Activated CD4-positive, CD25-positive, alpha-beta regulatory T cell (primary cell): ENCODE data around the gene ITIH1.

Experiments used
- DNase-seq, 4 experiments: peaks; one replicate each; lab custom pipeline; 2025; lab: John Stamatoyannopoulos, UW

Gene ITIH1

GRCh38 chr3:52813810-52814209 lies 36.4 kb downstream of the ITIH1 start:
- DNase-seq: no peak

- DNase-seq: no peak
Observed at GRCh38 chr3:52816199-52816598, 38.8 kb downstream of the ITIH1 start.

- no peak for DNase-seq
Observed at GRCh38 chr3:52816654-52817053, 39.3 kb downstream of the ITIH1 start.

- DNase-seq: no peak
Observed at GRCh38 chr3:52817221-52817620, 39.8 kb downstream of the ITIH1 start.

DNA sequence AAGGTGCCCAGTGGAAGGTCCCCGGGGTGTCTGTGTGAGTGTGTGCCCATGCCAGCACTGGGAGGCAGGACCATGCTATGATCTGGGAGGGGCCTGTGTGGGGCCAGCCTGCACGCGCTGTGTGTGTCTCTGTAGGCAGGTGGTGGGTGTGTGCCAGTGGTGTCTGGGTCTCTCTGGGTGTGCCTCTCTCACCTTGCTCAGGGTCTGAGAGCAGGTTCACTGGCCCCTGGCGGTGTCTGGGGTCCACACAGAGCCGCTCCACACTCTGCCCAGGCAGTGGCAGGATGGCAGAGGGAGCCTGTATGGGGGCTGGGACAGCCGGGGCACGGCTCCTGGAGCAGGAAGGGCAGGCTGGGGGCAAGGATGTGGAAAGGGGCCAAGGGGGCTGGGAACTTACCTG lies 40.5 kb downstream of the ITIH1 start:
- no peak for DNase-seq

GRCh38 chr3:52819936-52820335 lies 42.5 kb downstream of the ITIH1 start:
- no peak for DNase-seq

DNA sequence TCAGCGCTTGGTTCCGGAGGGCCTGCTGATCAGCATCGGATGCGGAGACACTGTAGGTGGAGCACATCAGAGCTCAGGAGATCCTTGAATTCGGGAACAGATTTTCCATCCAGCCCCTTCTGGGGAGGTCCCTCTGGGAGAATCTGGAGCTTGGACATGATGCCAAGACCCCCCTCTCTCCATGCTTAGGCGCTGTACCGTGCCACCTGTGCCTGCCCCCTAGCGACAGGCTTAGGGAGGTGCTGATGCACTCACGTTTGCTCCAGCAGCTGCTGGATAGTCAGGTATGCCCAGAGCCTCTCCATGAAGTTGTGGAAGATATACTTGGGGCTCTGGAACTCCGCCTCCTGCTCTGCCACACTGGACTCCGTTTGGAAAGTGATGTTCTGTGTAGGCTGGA lies 43.3 kb downstream of the ITIH1 start:
- DNase-seq: no peak

DNA sequence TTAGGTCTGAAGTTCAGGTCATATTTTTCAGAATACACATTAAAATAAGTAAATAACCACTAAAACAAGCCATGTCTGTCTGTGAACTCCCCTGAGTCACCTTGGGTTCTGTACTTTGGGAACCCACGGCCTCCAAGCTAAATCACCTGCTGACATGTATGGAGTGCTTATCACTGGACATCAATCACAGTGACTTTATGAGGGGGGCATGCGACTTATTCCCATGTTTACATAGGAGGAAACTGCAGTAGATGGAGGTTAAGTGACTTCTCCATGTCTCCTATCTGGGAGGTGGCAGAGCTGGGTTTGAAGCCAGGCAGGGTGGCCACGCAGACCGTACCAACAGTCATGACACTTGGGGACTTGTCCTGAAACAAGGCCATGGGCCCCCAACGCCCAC lies 45.0 kb downstream of the ITIH1 start:
- DNase-seq: no peak

GRCh38 chr3:52824037-52824436 lies 46.6 kb downstream of the ITIH1 start:
- no peak for DNase-seq

GRCh38 chr3:52827441-52827840 lies 50.0 kb downstream of the ITIH1 start:
- no peak for DNase-seq

GRCh38 chr3:52827866-52828376 lies 50.5 kb downstream of the ITIH1 start:
- DNase-seq: no peak

DNA sequence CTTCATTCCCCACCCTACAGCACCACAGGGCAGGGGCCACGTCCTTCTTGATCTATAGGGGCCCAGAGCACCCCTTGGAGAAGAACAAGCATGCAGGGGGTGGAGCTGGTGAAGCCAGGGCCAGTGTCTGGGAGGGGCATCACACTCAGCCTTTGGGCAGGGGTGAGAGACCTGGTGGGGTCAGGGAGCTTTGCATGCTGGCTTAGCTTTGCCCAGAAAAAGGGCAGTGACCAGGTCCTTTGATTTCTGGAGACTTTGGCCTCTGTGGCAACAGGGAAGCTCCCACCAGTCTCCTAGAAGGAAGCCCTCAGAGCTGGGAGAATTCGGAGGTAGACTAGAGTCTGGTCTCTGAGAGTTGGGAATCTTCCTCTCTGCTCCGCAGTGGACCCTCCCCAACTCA lies 52.1 kb downstream of the ITIH1 start:
- no peak for DNase-seq

- DNase-seq: no peak
Observed at GRCh38 chr3:52829906-52830463, 52.6 kb downstream of the ITIH1 start.

DNA sequence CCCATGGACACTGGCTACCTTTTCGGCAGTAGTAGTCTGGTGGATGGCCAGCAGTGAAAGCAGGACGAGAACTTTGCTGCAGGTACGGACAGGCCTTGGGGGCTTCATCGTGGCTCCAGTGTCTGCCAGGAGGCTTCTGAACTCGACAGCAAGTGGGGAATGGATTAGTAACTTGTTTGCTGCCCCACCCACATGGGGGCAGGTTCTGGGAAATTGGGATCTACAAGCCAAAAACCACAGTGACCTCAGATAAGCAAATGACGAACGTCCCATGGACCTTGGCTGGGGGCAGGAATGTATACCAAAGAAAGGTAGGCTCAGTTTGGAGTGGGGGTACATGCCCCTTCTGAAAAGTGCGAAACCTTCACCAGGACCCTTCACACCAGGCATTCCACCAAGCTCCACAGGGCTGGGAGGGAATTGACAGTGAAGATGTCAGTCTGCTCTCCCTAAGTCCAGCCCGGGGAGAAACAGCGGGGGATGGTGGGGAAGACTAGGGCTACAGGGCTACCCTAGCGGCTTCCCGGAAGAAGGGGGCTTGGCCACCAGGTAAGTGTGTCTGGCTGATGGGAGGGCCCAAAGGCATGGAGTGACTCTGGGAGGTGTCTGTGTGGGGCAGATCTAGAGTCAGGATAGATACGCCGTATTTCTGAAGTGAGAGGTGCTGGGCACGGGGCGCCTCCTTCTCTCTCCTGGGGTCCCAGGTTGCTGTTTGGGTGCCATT lies 53.3 kb downstream of the ITIH1 start, which contains the start of gene ITIH4:
TSS of gene ITIH4 (minus strand) at position 138 of the 724 bp plus-strand sequence. CDS start at position 108, 30 bp downstream.
- no peak for DNase-seq

DNA sequence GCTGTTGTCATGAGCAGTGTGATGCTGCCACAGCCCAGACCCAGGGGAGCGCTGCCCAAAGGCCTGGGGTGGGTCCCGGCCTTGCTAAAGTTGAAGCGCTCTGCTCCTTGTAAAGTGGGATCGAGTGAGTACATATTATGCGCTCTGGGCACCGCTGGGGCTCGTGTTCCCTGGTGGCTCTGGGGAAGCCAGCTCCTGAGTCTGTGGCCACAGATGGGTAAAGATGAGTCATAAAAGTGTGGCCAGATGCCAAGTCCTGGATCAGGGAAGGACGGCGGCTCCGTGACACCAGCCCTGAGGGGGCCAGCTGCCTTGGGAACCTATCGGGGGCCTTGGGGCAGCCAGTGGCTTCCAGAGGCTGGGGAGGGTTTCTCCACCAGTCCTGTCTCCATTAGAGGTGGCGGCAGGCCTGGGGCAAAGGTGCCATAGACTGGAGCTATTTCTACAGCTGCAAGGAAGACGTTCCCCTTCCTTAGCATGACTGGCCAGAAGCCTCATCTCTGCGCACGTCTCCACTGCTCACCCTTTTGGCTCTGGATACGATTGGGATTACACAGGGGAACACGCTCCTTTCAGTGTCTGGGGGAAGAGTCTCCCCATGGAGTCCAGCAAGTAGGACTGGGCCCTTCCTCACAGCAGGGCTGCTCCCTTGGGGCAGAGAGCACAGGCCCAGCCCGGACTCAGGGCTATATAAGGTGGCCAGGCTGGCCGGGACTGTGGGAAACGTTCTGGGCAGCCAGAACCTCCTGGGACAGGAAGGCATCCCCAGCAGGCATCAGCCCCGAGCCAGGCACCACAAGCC lies 54.3 kb downstream of the ITIH1 start:
- no peak for DNase-seq

DNA sequence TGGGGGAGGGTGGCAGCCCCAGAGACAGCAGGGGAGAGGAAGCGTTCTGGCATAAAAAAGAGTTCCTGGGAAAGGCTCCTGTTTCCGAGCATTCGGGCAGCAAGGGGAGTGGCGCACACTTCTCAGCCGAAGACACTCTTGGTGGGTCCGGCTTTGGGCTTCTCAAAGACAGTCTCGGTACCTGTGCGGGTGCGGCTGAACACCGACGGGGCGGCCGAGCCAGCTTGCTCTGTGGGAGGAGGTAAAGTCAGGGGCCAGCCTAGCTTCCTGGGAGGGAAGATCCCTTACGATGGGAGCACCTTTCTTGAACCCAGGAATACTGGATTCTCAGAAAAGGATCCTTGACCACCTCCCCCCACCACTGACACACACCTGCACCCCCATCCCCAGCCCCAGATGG lies 55.8 kb downstream of the ITIH1 start:
- no peak for DNase-seq

DNA sequence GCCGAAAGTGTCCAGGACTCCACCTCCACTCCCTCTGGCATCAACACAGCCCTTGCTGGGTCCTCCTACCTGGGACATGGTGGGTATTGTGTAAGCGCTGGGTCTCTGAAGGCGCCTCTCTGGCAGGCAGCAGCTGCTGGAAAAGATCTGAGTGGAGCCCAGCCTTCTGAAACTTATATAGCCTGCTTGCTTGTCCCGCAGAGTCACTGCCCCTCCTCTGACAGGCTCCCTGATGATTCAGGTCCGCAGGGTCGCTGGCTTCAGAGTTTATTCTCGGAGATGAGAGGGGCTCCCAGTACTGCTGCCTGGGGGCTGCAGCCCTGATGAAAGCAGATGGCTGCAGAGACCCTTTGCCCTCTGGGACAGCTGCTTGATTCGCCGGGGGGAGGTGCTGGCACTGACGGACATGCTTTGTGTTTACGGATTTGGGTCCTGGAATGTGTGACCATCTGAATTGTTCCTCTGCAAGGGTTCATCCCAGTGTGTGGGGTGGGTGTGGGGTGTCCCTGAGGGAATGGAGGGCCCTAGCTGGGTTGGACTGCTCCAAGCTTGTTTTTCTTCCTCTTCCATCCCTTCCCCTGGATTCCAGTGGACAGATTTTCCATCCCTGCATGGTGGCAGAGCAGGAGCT lies 57.6 kb downstream of the ITIH1 start, which contains the start of gene MUSTN1:
TSS of gene MUSTN1 (minus strand) at position 149 of the 631 bp plus-strand sequence. CDS start at position 78, 71 bp downstream.
- DNase-seq: no peak

DNA sequence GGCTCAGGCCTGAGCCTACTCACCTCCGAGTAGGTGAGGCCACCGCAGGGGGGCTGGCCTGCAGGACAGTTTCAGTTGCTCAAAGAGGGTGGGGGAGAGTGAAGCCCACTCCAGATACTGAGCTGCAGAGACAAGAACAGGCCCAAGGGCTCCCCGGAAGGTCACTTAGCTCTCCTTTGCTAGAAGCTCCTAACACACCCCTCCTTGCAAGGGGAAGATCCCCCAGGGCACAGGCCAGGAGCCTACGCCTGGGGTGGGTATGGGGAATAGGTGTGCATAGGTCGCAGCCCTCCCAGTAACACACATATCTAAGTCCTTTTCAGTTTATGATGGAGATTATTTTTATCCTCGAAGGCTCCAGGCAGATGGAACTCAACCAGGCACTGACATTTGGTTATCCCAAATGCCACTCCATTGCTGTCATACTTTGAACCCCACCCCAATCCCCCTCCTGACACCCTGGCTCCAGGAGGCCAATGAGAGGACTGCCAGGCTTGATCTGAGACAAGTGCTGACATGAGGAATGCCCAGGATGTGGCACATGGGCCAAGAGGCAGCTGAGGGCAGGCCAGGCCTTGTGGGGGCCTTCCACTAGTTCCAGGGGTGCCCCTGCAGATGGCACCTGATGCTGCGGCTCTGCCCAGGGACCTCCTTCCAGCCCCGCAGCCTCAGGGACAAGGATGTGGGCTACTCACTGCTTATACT lies 58.5 kb downstream of the ITIH1 start:
- no peak for DNase-seq

DNA sequence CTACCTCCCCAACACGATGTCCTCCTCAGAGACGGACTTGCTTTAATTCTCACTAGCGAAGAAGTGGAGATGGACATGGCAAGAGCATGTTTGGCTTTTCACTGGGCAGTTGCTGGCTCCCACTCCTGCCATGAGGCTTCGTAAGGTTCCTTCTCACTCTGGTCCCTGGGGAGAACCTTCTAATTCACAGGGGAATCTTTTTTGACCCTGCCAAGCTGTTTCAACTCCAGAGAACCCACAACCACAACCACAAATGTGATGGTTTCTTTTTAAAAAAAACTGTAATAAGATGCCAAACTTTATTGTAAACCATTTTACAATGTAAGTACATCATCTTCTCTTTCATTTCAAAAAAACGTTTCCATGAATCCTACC lies 59.1 kb downstream of the ITIH1 start:
- DNase-seq: no peak

GRCh38 chr3:52836986-52837385 lies 59.6 kb downstream of the ITIH1 start:
- DNase-seq: no peak

GRCh38 chr3:52838561-52839267 lies 61.3 kb downstream of the ITIH1 start:
- DNase-seq: no peak
